ENCODE measurements around the gene PRELID1. TPM values are rescaled to one million over a fixed set of nuclear protein-coding genes. Genes with fewer than 3 reads are reported as not detected.

The PRELID1 gene
- polyA plus RNA-seq, 2 of the 4 experiments (the other 2 are of a cell fraction) = 218 to 250 TPM

GRCh38 chr5:177351392-177352329, 48.1 kb downstream of the PRELID1 start, which contains the start of gene LMAN2 (continued):
- no peak for TF ChIP-seq CTCF (IDR thresholded peaks at IDR 0.05)
- TF ChIP-seq KDM5A (IDR thresholded peaks at IDR 0.05) = peak; percentile 99
- TF ChIP-seq USF2 (IDR thresholded peaks at IDR 0.05) = no peak
- TF ChIP-seq CBX8 (IDR thresholded peaks at IDR 0.05) = no peak
- TF ChIP-seq BHLHE40 (IDR thresholded peaks at IDR 0.05; ENCODE audit: low read depth, low read length) = no peak
- no peak for TF ChIP-seq ZNF302 (CRISPR knock-in tag; IDR thresholded peaks at IDR 0.05)
- TF ChIP-seq FOXS1 (CRISPR knock-in tag; IDR thresholded peaks at IDR 0.05) = no peak
- TF ChIP-seq FOSL2 (IDR thresholded peaks at IDR 0.05) = no peak
- no peak; the same call in 1 of the 2 replicates for TF ChIP-seq FOSL2 (CRISPR knock-in tag; IDR thresholded peaks at IDR 0.05)
- TF ChIP-seq TP53 (CRISPR knock-in tag; IDR thresholded peaks at IDR 0.05) = no peak
- no peak for TF ChIP-seq NFE2L2 (conservative IDR thresholded peaks at IDR 0.05; ENCODE audit: low read length)
- no peak for TF ChIP-seq EHF (CRISPR knock-in tag; IDR thresholded peaks at IDR 0.05)
- no peak for TF ChIP-seq HOXA7 (CRISPR knock-in tag; IDR thresholded peaks at IDR 0.05)
- no peak for TF ChIP-seq NPAS2 (CRISPR knock-in tag; IDR thresholded peaks at IDR 0.05; ENCODE audit: borderline replicate concordance)
- peak; percentile 90 for TF ChIP-seq PHF8 (IDR thresholded peaks at IDR 0.05; ENCODE audit: borderline replicate concordance, low read depth)
- no peak for TF ChIP-seq CHD2 (IDR thresholded peaks at IDR 0.05; ENCODE audit: low read length, partially characterized antibody)
- no peak for TF ChIP-seq JUNB (IDR thresholded peaks at IDR 0.05)
- no peak for TF ChIP-seq FOSB (CRISPR knock-in tag; IDR thresholded peaks at IDR 0.05)
- no peak for TF ChIP-seq HEYL (CRISPR knock-in tag; IDR thresholded peaks at IDR 0.05)
- TF ChIP-seq ZFP36 (IDR thresholded peaks at IDR 0.05; ENCODE audit: borderline replicate concordance, partially characterized antibody) = no peak
- TF ChIP-seq RCOR1 (IDR thresholded peaks at IDR 0.05; ENCODE audit: low read depth, low read length) = no peak
- TF ChIP-seq ESRRA (IDR thresholded peaks at IDR 0.05; ENCODE audit: borderline replicate concordance, low read length) = no peak
- no peak for TF ChIP-seq CEBPB (IDR thresholded peaks at IDR 0.05)
- TF ChIP-seq PBX3 (IDR thresholded peaks at IDR 0.05) = peak; percentile 97
- TF ChIP-seq BCL3 (IDR thresholded peaks at IDR 0.05) = peak; percentile 77; the same call in 1 of the 3 replicates
- TF ChIP-seq RARB (CRISPR knock-in tag; IDR thresholded peaks at IDR 0.05) = no peak
- TF ChIP-seq SREBF2 (IDR thresholded peaks at IDR 0.05) = no peak
- TF ChIP-seq REST (IDR thresholded peaks at IDR 0.05) = no peak; the same call in 1 of the 2 replicates
- TF ChIP-seq SMC3 (IDR thresholded peaks at IDR 0.05) = 0 out of 3 replicates have a peak, but pooled peaks have one; percentile 8
- TF ChIP-seq HES2 (IDR thresholded peaks at IDR 0.05) = no peak
- TF ChIP-seq MYC (IDR thresholded peaks at IDR 0.05; ENCODE audit: borderline replicate concordance, low read length) = peak; percentile 38; the same call in 1 of the 2 replicates
- no peak for TF ChIP-seq EP300 (IDR thresholded peaks at IDR 0.05)
- no peak for TF ChIP-seq RAD21 (conservative IDR thresholded peaks at IDR 0.05 in 1 of 2, IDR thresholded peaks at IDR 0.05 in 1 of 2)
- TF ChIP-seq MAFK (IDR thresholded peaks at IDR 0.05; ENCODE audit: partially characterized antibody) = no peak
- no peak for TF ChIP-seq HOXB5 (CRISPR knock-in tag; IDR thresholded peaks at IDR 0.05)

Measured in A549 (cell line).